ENCODE measurements around the gene AHRR.
"Not testable (repeated sequence)": the region's sequence is repeated elsewhere in the genome, so short reads cannot be mapped to it uniquely, and the experiment has no call there.

The AHRR gene

GRCh38 chr5:368183-369084, 46.9 kb downstream of the AHRR start:
- no peak for FAIRE-seq

GRCh38 chr5:369151-369868, 47.8 kb downstream of the AHRR start:
- FAIRE-seq = no peak

GRCh38 chr5:369869-370236, 48.3 kb downstream of the AHRR start:
- not testable (repeated sequence) for FAIRE-seq

GRCh38 chr5:370311-370958, 48.9 kb downstream of the AHRR start:
- FAIRE-seq = no peak

- no peak for FAIRE-seq
Observed at GRCh38 chr5:370959-371810, 49.7 kb downstream of the AHRR start.

GRCh38 chr5:371811-372555, 50.5 kb downstream of the AHRR start:
- no peak for FAIRE-seq

GRCh38 chr5:372556-372995, 51.1 kb downstream of the AHRR start:
- no peak for FAIRE-seq

DNA sequence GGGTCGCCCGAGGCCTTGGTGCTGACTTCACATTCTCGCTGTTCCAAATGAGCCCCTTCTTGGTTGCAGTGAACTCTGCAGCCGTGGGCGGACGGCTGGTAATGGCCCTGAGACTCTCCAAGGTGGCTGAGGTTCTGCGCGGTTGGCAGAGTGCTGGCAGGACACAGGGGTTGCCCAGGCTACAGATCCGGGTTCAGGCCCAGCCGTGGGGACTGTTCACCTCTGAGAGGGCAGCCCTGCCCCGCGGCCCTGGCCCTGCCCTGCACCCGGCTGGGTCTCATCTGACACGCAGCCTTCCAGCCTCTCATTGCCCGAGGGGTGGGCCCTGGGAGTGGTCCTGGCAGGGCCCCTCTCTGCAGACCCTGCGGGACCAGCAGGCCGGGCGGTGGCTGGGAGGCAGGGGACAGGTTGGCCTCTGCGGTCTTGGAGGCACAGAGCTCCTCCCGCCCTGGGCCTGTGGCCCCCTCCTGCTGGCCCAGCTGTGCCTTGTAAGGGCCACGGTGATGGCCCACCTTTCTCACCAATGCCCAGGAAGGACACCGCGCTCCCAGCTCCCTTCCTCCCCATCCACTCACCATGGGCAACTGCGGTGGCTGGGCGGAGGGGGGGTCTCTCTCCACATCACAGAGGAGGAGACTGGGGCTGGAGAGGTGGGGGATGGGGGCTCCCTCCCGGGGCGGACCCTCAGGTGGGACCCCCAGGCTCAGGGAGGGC, 51.6 kb downstream of the AHRR start:
- no peak for FAIRE-seq

DNA sequence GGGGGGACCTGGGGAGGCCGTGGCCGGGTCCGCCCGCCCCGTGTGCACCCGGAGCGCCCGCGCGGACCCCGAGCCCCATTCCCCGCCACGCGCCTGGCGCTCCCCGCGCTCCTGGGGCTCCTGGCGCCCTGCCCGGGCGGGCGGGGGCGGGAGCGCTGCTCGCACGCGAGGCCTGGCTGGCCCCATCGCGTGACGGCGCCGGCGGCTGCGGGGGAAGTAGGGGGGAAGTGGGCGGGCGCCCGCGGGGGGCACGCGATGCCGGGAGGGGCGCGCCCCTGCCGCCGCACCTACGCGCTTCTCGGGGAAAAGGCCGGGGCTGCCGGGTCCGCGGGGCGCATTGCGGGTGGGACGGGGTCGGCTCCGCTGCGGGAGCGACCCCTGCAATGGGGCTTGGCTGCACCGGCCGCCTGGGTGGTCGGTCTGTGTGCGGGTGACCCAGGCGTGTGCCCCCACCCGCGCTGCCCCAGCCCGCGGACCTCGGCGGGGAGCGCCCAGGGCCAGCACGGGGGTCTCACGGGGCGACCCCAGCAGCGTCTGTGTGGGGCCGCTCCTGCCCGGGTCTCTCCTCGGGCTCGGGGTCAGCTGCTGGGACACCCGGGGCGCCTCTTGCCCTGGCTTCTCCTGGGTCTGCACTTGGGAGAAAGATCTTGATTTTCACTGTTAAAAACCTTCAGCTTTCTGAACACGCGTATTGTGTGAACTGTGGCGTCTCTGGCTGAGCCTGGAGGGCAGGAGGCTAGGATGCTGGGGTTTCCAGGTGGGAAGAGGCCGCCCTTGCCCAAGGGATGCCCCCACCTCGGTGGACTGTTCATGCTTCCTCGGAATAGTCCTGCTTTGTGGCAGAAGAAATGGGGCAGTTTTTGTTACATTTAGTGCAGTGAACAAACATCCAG, 52.4 kb downstream of the AHRR start:
- no peak for FAIRE-seq

DNA sequence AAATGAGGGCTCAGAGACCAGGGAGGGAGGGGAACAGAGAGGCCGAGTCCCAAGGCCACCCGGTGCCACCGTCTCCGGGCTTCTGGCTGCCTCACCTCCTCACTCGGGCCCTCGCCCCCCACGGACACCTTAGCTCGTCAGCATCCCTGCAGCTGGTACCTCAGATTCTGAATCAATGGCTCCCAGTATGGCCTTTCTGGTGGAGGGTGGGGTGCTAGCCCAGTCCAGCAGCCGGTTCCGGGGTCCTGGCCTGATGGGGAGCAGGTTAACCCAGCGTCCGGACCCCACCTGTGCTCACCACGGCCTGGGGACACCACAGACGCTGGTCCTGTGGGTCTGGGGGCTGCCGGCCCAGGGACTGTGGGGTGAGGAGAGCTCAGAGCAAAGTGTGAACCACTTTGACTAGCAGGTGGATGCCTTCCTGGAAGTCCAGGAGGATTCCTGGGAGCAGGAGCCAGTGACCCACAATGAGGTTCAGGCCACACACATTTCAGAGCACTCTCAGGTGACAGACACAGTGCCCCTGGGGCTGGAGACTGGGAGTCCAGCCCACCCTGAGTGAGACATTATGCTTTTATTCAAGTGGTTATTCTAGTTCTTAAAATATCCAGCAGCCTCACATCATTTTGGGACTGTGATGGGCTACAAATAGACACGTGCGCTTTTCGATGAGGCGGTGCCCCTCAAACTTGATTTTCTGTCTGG, 53.3 kb downstream of the AHRR start:
- no peak for FAIRE-seq

DNA sequence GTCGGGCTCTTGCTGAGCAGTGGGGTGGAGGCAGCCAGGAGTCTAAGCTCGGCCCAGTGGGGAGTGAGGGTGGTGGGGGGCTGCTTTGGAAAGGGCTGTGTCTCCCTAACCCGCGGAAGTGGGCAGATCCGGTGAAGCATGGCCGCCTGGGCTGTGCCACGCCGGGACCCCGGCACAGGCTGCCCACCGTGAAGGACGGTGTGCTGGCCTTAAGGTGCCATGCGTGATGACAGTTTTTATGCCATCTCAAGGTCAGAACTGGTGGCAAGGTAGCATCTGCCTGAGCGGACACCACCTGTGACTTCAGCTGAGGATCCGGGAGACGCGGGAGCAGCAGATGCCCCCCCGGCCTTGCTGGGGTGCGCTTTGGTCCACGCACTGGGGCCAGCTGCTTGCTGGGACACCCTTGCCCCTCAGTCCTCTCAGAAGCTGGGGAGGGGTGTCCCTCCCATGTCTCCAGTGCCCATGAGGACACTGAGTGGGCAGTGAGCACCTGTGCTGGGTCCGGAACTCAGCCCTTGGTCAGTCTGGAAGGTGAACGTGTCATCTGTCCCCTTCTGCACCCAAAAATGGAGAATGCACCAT, 53.9 kb downstream of the AHRR start:
- no peak for FAIRE-seq

- no peak for FAIRE-seq
Observed at GRCh38 chr5:375921-376798, 54.6 kb downstream of the AHRR start.

DNA sequence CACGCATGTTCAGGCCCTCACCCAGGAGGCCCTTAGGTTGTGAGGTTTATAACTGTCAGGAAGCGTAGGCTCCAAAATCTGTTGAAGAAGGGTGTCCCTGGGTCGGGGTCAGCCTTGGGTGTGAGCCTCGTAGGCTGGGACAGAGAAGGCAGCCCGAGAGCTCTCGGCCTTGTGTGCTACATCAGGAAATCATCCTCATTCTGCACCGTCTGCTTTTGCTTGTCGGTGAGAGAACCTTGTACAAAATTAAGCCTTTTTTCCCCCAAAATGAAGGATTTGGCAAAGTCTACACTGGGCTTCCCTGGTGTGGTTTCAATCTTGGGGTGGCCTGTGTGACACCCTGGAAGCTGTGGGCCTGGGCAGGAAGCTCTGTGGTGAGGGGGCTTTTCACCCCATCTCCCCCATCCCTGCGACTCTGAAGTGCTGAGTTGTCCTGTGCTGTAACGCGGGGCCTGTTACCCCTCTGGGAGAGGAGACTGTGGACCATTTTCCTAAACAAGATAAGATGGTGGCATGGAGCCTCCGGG, 55.3 kb downstream of the AHRR start:
- no peak for FAIRE-seq

DNA sequence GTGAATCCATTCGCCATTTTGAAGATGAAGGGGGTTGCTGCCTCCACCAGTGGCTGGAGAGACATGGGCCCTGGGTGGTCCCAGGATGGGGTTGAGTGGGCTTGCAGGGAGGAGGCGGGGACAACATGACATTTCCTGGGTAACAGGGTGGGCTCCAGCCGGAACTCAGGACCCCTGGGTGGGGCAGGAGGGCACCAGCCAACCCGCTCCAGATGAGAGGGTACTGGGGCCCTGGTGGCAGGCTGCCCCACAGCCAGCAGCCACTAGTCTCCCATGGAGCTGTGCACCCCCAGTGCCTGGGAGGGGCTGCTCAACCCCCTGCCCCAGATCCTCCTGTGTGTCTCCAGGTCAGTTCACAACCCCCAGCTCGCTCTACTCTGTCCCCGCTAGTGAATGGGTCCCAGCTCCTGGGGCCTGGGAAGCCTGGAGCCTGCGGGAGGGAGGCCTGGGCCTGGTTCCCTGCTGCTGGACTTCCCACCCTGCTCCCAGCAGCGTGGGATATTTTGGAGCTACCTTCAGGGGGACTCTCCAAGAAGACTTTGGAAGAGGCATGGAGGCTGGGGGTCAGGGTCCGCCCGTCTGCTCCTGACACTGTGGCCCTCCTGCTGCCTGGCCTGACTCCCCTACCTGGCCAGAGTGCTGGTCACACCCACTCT, 55.9 kb downstream of the AHRR start:
- FAIRE-seq = no peak

DNA sequence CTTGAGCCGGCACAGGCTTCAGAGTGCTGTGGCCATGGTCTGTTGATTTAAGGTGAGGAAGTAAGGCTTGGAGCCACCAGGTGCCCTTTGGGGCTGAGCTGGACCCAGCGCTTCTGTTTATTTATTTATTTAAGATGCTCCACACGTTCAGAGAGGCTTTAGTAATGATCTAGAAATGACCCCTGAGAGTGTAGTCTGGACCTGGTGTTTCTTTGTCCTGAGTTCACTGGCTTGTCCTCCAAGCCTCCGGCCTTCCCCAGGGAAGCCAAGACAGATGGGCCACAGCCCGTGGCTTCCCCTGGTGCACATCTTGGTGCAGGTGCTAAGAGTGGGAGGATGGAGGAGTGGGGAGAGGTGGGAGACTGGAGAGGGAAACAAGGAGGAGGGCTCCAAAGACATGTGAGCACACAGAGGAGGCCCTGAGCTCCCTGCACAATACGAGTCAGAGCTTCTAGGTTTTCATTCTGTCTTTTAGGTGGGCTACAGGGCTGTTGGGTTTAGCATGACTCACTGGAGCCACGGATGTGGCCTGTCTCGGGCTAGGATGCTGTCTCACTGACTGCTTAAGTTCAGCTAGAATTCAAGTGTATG, 56.9 kb downstream of the AHRR start:
- FAIRE-seq = no peak

- FAIRE-seq = no peak
Observed at GRCh38 chr5:378976-379742, 57.6 kb downstream of the AHRR start.

Data from G401.6 (cell line).